Measurements from ENCODE around the gene ARRDC5. TPM values are rescaled to one million over a fixed set of nuclear protein-coding genes. Genes with fewer than 3 reads are reported as not detected.

The ARRDC5 gene
- total and polyA plus RNA-seq, 2 of the 13 experiments (the other 11 are each of a cell fraction or from before 2014, with no cell fraction given): not detected

DNA sequence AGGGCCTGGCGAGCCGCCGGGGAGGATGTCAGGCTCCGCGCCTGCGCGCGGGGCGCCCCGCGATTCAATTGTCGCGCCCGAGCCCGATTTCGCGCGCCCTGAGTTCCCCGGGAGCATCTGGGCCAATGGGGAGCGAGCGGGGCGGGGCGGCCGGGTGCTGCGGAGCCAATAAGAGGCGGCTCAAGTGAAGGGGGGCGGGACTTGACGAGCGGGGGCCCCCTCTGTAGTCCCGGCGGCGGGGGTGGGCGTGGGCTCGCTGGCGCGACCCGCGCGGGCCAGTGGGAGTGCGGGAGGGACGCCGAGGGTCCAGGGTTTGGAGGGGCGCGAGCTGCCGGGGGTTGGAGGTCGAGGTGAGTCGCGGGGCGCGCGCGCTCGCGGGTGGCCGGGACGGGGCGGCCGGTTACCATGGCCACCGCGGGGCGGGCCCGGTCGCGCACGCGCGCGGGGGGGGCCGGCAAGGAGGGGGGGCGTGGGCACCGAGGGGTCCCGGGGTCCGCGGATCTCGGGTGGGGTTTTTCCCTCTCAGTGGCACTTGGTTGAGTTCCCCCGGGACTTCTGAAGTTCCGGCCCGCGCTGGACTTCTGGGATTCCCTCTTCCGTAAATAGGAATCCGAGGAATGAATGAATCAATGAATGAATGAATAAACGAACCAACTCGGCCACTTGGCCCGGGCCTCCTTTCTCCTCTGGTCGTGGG, 7.3 kb upstream of the ARRDC5 start (continued):
- TF ChIP-seq, protein P1, sequence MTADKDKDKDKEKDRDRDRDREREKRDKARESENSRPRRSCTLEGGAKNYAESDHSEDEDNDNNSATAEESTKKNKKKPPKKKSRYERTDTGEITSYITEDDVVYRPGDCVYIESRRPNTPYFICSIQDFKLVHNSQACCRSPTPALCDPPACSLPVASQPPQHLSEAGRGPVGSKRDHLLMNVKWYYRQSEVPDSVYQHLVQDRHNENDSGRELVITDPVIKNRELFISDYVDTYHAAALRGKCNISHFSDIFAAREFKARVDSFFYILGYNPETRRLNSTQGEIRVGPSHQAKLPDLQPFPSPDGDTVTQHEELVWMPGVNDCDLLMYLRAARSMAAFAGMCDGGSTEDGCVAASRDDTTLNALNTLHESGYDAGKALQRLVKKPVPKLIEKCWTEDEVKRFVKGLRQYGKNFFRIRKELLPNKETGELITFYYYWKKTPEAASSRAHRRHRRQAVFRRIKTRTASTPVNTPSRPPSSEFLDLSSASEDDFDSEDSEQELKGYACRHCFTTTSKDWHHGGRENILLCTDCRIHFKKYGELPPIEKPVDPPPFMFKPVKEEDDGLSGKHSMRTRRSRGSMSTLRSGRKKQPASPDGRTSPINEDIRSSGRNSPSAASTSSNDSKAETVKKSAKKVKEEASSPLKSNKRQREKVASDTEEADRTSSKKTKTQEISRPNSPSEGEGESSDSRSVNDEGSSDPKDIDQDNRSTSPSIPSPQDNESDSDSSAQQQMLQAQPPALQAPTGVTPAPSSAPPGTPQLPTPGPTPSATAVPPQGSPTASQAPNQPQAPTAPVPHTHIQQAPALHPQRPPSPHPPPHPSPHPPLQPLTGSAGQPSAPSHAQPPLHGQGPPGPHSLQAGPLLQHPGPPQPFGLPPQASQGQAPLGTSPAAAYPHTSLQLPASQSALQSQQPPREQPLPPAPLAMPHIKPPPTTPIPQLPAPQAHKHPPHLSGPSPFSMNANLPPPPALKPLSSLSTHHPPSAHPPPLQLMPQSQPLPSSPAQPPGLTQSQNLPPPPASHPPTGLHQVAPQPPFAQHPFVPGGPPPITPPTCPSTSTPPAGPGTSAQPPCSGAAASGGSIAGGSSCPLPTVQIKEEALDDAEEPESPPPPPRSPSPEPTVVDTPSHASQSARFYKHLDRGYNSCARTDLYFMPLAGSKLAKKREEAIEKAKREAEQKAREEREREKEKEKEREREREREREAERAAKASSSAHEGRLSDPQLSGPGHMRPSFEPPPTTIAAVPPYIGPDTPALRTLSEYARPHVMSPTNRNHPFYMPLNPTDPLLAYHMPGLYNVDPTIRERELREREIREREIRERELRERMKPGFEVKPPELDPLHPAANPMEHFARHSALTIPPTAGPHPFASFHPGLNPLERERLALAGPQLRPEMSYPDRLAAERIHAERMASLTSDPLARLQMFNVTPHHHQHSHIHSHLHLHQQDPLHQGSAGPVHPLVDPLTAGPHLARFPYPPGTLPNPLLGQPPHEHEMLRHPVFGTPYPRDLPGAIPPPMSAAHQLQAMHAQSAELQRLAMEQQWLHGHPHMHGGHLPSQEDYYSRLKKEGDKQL (CRISPR knock-in tag; IDR thresholded peaks at IDR 0.05; ENCODE audit: low read depth): no peak
- TF ChIP-seq, protein P2, sequence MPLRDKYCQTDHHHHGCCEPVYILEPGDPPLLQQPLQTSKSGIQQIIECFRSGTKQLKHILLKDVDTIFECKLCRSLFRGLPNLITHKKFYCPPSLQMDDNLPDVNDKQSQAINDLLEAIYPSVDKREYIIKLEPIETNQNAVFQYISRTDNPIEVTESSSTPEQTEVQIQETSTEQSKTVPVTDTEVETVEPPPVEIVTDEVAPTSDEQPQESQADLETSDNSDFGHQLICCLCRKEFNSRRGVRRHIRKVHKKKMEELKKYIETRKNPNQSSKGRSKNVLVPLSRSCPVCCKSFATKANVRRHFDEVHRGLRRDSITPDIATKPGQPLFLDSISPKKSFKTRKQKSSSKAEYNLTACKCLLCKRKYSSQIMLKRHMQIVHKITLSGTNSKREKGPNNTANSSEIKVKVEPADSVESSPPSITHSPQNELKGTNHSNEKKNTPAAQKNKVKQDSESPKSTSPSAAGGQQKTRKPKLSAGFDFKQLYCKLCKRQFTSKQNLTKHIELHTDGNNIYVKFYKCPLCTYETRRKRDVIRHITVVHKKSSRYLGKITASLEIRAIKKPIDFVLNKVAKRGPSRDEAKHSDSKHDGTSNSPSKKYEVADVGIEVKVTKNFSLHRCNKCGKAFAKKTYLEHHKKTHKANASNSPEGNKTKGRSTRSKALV (CRISPR knock-in tag; IDR thresholded peaks at IDR 0.05): no peak
- TF ChIP-seq MAF1 (CRISPR knock-in tag; IDR thresholded peaks at IDR 0.05; ENCODE audit: borderline replicate concordance) (no peak), NFYC (CRISPR knock-in tag; IDR thresholded peaks at IDR 0.05) (peak; percentile 88), ARNT2 (CRISPR knock-in tag; IDR thresholded peaks at IDR 0.05; ENCODE audit: low read depth) (0 out of 2 replicates have a peak, but pooled peaks have one; percentile 14), ATM (IDR thresholded peaks at IDR 0.05; ENCODE audit: borderline replicate concordance) (no peak), JUN (CRISPR knock-in tag; IDR thresholded peaks at IDR 0.05) (no peak), ZSCAN25 (CRISPR knock-in tag; IDR thresholded peaks at IDR 0.05) (no peak), MAZ (IDR thresholded peaks at IDR 0.05; ENCODE audit: borderline replicate concordance, low read depth, low read length) (peak; percentile 66; the same call in 1 of the 2 replicates), MAZ (CRISPR knock-in tag; IDR thresholded peaks at IDR 0.05; ENCODE audit: low read depth) (peak; percentile 59; the same call in 1 of the 2 replicates), ZNF703 (CRISPR knock-in tag; IDR thresholded peaks at IDR 0.05; ENCODE audit: borderline replicate concordance) (no peak), ZNF44 (CRISPR knock-in tag; IDR thresholded peaks at IDR 0.05) (no peak), ZFP37 (CRISPR knock-in tag; IDR thresholded peaks at IDR 0.05; ENCODE audit: borderline replicate concordance) (no peak), ZNF652 (CRISPR knock-in tag; IDR thresholded peaks at IDR 0.05; ENCODE audit: borderline replicate concordance, low read depth) (no peak), ZNF569 (CRISPR knock-in tag; IDR thresholded peaks at IDR 0.05; ENCODE audit: borderline replicate concordance) (no peak), GTF3A (CRISPR knock-in tag; conservative IDR thresholded peaks at IDR 0.05) (no peak), ZNF605 (CRISPR knock-in tag; IDR thresholded peaks at IDR 0.05) (no peak)
- TF ChIP-seq, protein P3, sequence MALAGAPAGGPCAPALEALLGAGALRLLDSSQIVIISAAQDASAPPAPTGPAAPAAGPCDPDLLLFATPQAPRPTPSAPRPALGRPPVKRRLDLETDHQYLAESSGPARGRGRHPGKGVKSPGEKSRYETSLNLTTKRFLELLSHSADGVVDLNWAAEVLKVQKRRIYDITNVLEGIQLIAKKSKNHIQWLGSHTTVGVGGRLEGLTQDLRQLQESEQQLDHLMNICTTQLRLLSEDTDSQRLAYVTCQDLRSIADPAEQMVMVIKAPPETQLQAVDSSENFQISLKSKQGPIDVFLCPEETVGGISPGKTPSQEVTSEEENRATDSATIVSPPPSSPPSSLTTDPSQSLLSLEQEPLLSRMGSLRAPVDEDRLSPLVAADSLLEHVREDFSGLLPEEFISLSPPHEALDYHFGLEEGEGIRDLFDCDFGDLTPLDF (CRISPR knock-in tag; IDR thresholded peaks at IDR 0.05): no peak; the same call in 1 of the 2 replicates
